Testis (tissue), 2 donors: ENCODE data around the gene HS3ST5.

ENCODE experiments used
- CTCF ChIP-seq, 3 experiments: fragments of 450-650 bp in 2 of 3; fragments of 200-600 bp in 1 of 3; sonication (generic) in 1 of 3; IDR thresholded peaks; one replicate each; pipeline ENCODE4 v1.5.1; 2016 to 2019; ENCODE audit warnings: antibody characterized with exemption in 3 of 3, mild to moderate bottlenecking in 2 of 3, moderate library complexity in 1 of 3
- POLR2A ChIP-seq: fragments of 450-650 bp; IDR thresholded peaks from one replicate; pipeline ENCODE4 v1.6.1; 2017; ENCODE audit warnings: antibody characterized with exemption, mild to moderate bottlenecking, moderate library complexity

GRCh38 chr6:114327074-114327473, 15.7 kb downstream of the HS3ST5 start:
- TF ChIP-seq POLR2A: no peak
- TF ChIP-seq CTCF (IDR thresholded peaks at IDR 0.05): no peak
